GM19351 (cell line): ENCODE data around the gene PLA2G4A.

Experiments
- ATAC-seq: cut with Tn5 transposase; IDR thresholded peaks from one replicate; pipeline ENCODE4 v1.9.1; 2021; ENCODE audit warnings: mild to moderate bottlenecking, moderate library complexity; ENCODE audit not compliant: unreplicated experiment

The PLA2G4A gene

DNA sequence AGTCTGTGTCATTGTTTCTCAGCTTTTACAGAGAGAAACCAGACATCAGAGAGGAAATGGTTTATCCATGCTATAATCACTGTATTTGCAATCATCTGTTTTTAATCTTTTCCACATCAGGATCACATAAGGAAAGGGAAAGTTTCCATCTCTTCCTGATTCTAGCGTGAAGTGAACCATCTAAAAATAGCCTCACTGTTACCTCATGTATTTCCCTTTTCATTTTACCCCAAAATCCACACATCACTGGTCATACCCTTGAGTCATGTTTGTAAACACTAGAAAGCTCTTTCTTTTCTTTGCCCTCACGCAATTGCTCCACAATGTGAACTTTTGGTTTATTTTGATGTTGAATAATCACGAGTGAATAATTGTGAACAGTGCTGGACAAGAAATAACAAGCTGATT lies 146.0 kb downstream of the PLA2G4A start:
- ATAC-seq: no peak

DNA sequence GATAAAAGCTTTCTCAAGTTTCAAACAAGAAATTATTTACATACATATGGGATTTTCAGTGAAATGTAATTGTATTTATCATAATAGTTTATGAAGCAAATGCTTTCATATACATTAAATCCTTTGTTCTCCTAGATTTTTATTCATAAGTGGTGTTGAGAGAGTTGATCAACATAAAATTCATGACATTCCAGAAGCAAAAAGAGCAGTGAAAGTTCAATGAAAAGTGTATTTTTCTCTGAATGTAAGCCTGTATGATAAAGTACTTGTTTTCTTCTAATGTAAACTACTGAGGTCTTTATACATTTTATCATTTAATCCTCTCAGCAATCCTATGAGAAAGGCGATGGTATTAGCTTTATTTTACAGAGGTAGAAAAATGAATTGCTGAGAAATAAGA lies 146.5 kb downstream of the PLA2G4A start:
- ATAC-seq: no peak

DNA sequence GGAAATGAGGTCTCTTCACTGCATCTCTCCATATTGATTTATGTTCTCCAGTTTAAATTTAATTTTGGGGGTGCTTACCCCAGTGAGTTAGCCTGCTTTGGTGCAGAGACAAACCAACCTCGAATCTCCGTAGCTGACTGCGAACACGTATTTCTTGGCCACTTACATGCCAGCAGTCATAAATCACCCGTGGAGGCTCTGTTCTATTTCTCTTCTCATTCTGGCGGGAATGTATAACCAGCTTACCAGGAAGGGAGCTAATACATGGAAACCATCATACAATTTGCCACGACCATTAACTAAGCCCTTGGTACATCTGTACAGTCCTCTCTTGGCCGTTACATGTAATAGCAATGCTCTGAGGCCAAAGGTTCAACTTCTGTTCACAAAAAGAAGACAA lies 148.0 kb downstream of the PLA2G4A start:
- ATAC-seq: no peak

DNA sequence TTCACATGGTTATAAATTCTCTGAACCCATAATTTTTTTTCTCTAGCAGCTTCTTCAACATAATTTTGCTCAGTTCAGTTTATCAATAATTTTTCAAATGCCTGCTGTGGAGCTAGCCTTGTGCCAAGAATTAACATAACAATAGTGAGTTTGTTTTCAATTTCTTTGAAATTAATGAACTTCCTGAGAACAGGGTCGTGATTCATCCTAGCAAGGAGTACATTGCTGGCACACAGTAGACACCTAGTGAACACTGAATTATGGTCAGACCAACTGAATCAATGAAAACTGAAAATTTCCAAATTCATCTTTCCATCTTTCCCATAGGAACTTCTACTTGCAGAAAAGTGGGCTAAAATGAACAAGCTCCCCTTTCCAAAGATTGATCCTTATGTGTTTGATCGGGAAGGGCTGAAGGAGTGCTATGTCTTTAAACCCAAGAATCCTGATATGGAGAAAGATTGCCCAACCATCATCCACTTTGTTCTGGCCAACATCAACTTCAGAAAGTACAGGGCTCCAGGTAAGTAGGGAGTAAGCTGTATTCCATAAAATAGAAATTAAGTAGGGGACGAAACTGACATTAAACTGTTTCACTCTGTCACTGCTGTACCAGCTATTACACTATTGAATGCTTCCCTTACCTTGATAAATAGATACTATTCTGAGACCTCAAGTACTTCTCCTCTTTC lies 148.7 kb downstream of the PLA2G4A start:
- no peak for ATAC-seq

DNA sequence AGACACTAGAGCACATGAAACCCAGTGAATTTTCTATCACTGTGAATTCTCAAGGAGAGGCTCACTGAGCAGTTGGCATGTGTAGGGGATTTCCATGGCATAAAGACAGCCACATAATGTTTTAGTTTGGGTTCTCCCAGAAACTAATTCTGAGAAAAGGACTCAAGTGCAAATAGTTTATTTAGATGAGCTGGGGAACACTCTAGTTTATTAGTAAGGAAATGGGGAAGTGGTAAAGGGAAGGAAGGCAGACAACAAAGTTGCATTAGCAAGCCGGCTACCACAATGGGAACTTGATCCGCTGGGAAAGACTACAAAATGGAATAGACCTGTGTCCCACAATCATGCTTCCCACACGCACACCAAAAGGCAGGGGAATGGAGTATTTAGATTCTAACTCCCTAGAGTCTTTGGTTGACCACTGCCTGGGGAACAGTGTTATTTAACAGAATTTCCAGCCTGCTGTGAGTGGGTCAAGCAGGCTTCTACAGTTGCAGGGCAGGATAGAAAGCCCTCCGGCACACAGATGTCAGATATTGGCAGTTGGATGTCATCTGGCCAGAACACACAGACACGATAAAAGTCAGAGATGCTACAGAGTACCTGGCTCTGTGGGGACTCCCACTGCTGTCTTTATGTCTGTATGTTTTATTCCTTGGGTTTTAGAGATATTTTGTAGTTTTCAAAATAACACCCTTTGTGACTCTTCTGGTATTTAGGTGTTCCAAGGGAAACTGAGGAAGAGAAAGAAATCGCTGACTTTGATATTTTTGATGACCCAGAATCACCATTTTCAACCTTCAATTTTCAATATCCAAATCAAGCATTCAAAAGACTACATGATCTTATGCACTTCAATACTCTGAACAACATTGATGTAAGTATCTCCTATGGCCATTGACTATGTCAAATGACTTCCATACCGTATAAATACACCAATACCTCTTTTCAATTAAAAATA lies 150.1 kb downstream of the PLA2G4A start:
- no peak for ATAC-seq

DNA sequence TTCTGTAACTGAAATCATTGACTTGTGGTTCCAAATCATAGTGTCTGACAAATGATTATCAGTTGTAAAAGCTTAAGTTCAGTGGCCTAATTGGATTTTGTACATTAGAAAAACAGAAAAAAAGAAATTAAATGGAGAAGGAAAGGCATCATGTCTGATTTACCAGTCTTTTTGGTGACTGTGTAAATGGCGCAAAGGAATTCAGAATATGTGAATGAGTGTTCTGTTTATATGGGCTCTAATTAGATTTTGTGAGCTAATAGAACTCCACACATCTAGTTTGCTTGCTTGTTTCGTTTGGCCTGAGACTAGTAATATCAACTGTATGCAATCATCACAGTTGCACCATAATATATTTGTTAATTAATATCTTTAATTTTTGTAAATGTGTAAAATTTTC lies 151.7 kb downstream of the PLA2G4A start:
- ATAC-seq: no peak

DNA sequence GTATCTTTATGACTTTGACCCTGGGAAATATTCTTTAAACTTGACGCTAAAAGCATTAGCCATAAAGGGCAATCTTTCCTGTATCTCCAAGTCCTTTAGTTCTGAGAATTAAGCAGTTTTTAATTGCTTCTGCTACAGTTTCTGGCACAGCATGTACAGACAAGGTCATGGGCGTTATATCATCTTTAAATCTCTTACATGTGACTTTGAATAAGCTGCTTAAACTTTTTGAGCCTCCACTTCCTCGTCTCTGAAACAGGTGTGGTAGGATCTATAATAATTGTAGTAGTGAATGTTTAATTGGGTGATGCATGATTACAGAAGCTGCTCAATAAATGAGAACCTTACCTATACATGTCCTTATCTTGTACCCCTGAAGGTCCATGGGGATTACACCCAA lies 153.4 kb downstream of the PLA2G4A start:
- ATAC-seq: no peak

DNA sequence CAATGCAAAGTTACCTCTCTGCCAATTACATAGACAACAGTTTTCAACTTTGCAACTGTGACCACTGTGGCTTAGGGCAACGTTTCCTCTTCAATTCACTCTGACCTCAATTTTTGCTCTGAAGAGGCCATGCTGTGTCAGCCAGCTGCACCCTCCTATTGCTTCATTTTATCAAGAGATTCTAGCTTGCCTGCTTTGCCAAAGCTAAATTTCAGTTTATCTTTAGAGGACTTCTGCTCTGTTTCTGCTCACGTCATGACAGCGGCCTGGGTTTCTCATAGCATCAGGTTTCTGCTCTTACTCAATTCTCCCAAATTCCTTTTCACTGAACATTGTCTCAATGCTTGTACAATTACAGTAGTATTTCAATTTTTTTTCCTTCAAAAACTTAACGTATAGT lies 154.6 kb downstream of the PLA2G4A start:
- no peak for ATAC-seq

DNA sequence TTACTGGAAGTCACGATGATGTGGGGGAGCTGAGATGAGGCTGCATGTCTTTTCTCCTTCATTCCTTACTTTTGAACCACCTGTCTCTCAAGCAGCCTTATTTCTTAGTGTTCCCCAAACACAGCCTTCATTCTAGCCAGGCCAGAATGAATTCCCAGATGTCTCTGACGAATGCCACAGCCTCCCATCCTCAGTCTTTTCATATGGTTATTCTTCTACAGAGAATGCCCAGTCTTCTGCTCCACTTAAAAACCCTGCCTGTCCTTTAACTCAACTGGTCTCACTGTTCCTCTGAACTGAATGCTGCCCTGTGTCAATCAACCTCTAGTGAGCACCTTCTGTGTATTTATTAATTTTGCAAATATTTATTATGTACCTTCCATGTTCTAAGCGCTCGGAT lies 156.2 kb downstream of the PLA2G4A start:
- ATAC-seq: no peak

DNA sequence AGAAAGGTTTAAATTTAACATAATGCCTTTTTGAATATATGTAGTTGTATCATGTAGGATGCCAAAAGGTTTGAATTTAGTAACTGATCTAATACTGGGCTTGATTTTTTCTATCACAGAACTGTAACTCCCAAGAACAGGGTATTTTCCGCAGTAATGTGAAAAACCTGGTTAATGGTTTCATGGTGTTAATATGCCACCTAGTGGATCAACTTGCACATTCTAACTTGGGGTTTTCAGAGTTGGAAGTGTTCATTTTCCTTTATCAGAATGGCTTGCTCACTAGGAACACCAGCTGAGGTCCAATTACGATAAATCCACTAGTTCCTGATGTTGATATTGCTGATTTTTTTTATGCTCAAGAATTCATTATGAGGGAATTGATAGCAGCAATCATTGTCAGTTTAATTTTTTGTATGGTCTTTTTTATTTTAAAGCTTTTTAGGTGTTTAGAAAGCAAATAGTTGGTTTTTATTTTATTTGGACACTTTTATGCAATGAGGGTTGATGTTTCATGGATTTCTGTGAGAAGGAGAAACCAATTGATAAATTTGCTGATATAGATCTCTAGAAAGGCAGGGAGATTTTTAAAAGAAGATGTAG lies 157.2 kb downstream of the PLA2G4A start:
- ATAC-seq: peak; percentile 77

DNA sequence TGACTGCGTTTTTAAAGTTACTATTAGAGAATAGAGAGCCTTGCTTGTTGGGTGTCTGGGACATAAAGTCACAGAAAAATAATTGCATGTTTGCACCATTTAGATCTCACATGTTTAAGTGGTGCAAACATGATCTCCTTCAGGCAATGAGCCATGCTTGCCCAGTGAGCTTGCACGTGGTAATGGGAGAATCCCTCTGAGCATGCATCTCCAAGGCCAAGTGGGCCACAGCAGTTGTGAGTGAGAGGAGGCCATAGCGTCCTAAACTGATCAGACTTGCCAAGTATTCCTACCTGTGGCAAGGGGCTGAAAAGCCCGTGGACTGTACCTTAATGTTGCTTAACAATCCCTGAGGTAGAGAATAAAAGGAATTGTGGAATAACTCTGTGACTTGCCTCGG lies 158.3 kb downstream of the PLA2G4A start:
- ATAC-seq: no peak

DNA sequence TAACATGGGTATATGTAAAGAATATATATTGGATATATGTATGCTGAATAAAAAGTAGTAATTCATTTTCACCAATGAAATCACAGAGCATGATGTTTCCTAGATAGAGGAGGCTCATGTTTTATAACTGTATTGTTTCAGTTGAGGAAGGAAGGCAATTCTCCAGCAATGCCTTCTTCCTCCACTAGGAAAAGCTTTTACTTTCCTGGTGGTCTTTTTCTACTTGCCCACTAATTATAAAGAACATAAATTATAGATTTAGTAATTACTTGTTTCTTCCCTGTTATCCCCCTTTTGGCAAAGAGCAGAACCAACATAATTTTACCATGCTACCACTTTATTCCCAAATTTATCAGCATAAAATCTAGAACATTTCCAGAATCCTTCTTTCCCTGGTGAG lies 159.0 kb downstream of the PLA2G4A start:
- ATAC-seq: no peak

DNA sequence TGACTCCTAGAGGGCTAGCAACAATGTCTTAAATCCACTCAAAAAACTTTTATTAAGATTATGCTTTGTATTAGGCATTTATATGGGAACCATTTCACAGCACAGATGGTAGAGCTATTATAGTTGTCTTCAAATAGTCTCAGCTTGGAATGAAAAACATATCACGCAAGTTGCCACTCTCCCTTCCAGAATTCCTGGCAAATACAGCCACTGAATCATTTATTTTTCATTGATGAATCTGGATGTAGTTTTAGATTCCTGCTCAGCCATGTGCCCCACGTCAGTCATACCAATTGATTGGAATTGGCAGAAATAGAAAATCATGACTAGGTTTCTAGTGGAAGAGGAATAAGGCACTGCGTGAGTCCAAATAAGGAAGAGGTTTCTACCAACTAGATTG lies 165.2 kb downstream of the PLA2G4A start:
- no peak for ATAC-seq

DNA sequence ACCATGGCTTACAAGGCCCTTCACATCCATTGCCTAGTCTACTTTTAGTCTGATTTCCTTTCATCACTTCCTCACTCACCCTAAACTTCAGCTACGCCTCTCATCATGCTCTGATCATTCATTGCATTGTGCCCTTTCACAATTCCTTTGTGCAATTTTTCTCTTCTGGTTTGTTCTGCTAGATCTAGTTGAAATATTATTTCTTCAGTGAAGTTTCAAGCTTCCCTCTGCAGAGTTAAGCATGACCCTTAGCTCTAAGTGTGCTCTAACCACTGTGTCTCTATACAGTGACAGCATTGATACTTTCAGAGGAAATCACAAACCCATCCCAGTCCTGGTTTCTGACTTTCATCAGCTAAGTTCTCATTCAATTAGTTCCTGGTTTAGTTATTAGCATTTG lies 166.1 kb downstream of the PLA2G4A start:
- peak; percentile 71 for ATAC-seq

DNA sequence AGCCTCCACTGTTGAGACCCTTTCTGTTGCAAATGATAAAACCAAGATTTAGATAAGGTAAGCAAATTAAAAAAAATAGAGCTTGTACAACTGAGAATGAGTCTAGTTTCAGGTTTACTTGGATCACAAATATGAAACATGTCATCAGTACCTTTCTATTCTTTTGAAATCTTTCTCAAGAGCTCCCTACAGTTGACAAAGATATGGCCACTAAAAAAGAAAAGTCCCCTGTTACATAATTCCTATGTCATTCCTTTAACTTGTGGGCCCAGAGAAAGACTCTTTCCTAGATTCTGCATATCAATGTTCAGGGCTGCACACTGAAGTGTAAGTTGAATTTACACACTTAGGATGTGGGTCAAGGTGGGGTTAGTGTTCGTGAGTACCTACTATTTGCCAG lies 168.1 kb downstream of the PLA2G4A start:
- ATAC-seq: no peak

DNA sequence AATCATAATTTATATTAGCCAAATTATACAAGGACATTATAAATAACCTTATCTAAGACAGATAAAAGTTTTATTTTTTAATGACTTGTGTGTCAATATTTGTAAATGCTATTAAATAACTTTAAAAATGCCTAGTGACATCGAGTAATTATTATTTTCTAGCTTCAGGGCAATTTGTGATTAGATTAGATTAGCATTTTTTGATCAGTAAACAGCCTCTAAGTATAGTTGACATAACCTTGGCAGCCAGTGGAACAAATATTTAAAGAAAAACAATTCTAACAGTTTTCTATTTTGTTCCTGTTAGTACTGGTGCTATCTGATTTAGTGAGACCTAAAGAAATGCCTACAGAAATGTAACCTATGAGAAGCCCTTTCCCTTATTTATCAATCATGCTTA lies 169.1 kb downstream of the PLA2G4A start:
- no peak for ATAC-seq

DNA sequence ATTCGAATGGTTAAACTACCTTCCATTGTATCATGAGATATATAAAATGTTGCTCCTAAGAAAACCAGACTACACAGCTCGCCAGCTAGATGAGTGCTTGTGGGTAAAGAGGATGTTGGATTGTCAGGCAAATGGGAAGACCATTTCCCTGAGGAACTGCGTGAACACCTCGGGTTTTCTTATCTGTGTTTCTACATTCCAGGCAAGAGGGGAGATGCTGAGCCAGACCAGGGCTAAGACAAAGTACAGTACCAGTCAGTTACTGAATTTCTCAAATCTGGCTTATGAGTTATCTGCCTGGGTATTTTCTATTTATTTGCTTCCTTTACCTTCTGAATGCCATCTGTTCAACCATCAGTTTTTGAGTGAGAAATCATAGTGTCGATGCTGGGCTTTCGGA lies 170.8 kb downstream of the PLA2G4A start:
- no peak for ATAC-seq

DNA sequence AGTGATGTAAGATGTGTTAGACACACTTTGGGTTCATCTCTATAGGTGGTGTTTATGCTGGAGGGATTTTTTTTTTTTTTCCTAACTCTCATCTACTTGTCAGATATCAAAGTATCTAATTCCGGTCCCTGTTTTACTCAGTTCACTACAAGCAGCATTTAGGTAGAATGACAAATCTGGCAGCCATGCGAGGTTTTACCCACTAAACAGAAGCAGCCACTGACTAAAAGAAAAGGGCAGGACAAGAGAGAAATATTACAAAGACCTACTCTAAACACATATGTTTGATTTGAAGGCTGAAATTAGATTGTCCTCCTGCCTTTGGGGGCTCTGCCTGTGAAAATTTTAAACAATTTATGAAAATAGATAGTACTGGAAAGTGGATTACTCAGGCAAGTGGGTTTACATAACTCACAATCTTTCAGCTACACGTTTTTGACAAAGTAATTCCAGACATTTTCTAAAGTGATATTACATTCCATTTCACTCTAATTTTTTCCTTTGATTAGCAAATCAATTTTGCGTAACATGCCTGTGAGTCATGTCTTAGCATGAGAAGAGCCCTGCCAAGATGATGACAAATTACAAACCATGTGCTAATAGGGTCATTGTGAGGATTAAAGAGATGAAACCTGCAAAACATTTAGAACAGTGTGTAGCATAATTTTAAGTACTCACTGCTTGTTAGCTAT lies 172.6 kb downstream of the PLA2G4A start:
- ATAC-seq: no peak

DNA sequence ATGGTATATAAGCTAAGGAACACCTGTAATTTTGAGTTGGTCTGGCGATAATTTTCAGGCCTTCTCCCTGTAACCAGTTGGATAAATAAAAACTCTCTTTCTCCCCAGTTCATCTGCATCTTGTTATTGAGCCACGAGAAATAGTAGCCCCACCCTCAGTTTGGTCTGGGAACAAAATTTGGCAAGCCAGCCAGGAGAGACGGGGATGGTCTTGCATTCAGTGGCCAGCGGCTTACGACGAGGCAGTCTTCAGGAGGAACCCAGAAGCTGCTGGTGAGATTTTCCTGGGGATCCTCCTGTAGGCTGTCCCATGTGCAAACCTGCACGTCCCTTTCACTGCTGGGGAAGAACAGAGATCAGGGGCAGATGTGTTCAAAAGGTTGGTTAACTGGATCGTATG lies 174.6 kb downstream of the PLA2G4A start:
- no peak for ATAC-seq

DNA sequence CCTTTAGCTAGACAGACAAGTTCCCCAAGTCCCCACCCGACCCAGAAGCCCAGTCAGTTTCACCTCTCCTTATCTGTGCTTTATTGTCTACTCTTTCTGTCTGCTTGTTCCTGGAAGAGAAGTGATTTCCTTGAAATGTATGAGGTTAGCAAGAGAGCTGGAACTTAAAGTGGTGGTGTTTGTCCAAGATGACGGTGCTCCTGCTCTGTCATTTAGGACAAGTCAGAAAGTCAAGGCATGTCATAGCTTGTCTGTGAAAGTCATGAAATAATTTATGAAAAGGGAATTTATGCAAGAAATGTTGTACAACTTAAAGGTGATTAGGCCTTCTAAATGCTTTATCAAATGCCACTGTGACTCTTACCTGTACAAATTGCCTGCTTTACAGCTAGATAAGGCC lies 178.1 kb downstream of the PLA2G4A start:
- ATAC-seq: no peak

DNA sequence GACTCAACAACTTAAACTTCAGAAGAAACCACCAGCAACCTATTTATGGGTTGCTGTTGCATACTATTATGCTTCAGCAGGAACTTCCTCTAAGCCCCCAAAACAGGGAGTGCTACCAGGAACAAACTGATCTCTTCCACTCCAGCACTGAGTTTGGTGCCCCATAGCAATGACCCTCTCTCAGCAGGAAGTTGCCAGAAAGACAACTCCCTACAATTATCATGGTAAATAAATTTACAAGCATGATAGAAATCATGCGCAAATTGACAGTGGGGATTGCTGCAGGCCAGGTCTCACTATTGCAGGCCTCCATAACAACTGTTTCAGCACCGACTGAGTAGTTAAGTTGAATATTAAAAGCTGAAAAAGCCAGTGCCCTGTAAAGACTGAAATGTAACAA lies 180.6 kb downstream of the PLA2G4A start:
- ATAC-seq: no peak
